Hindlimb muscle (tissue), 1 donor: ENCODE measurements around the gene STING1. TPM values are rescaled to one million over a fixed set of nuclear protein-coding genes. Genes with fewer than 3 reads are reported as not detected.
"Not testable (repeated sequence)": the region's sequence is repeated elsewhere in the genome, so short reads cannot be mapped to it uniquely, and the experiment has no call there.

Source experiments
- DNase-seq: peaks from one replicate; pipeline ENCODE4 v3.0.0-alpha.2; 2013
- polyA plus RNA-seq: library from polyadenylated mRNA; unstranded; fragments of 120-200 nt; gene quantifications from one replicate; pipeline ENCODE4 v1.2.1, GENCODE V29; 2013; ENCODE audit not compliant: insufficient read length

Gene STING1
- polyA plus RNA-seq, 1 donor, result 49.0 TPM

DNA sequence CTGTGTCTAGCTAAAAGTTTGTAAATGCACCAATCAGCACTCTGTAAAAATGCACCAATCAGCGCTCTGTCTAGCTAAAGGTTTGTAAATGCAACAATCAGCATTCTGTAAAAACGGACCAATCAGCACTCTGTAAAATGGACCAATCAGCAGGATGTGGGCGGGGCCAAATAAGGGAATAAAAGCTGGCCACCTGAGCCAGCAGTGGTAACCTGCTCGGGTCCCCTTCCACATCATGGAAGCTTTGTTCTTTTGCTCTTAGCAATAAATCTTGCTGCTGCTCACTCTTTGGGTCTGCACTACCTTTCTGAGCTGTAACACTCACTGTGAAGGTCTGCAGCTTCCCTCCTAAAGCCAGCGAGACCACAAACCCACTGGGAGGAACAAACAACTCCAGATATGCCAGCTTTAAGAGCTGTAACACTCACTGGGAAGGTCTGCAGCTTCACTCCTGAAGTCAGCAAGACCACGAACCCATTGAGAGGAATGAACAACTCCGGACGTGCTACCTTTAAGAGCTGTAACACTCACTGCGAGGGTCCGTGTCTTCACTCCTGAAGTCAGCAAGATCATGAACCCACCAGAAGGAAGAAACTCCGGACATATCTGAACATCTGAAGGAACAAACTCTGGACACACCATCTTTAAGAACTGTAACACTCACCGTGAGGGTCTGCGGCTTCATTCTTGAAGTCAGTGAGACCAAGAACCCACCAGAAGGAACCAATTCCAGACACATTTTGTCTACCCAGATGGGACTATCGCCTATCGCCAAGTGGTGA, 20.7 kb upstream of the STING1 start:
- not testable (repeated sequence) for DNase-seq

DNA sequence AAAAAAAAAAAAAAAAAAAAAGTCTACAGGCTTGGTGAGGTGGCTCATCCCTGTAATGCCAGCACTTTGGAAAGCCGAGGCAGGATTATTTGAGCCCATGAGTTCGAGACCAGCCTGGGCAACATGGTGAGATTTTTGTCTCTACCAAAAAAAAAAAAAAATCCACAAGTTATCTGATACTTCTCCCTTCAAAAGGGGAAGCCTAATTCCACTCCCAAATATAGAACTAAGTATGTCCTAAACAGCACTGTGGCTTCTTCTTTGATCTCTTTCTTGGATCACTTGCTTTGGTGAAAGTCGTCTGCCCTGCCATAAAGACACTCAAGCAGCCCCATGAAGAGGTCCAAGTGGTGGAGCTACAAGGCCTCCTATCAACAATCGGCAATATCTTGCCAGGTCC, 18.8 kb upstream of the STING1 start:
- no peak for DNase-seq

GRCh38 chr5:139495638-139496435, 13.3 kb upstream of the STING1 start:
- no peak for DNase-seq

DNA sequence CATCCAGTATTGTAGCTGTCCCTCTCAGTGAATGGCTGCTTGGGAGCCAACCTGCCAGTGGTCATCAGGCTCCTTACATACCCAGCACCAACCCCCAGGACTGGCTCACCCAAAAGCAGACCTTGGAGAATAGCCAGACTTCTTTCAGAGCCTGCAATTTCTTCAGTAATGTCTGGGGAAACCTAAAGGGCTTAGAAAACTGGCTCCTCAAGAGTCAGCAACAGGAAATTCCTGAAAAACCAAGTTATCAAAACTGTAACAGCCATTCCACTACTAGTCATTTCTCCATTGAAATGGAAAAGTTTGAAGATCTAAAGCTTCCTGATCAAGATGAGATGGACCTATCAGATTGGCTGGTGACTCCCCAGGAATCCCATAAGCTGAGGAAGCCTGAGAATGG, 12.3 kb upstream of the STING1 start:
- no peak for DNase-seq

DNA sequence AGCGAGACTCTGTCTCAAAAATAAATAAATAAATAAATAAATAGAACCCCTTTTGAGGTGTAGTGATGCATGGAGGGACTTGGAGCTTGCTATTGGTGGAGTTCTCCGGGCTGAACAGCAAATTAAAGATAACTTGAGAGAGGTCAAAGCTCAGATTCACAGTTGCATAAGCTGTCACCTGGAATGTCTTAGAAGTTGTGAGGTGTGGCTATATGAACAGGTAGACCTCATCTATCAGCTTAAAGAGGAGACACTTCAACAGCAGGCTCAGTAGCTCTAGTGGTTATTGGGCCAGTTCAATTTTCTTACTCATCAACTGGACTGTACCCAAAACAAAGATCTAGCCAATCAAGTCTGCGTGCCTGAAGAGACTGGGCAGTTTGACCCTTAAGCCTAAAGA, 11.7 kb upstream of the STING1 start:
- DNase-seq, result no peak

DNA sequence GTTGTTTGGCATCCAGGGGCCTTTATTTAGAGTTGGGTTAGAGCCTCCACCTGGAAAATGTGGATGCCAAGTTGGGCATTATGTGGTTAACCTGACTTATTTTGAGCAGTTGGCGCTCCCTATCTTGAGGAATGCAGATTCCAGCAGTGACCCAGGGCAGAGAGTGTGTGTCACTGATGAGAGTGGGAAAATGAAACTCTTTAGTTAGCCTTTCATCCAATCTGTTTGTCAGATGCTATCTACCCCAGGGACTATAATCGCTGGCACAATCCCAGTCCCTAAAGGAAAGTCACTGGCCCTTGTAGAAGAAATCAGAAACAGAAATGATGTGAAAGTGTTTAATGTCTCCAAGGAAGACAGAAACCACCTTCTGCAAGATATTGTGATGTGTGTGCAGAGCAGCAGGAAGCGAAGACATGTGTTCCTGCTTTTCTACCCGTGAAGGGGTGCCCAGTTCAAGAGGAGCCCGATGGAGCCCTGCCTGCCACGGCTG, 10.2 kb upstream of the STING1 start:
- no peak for DNase-seq

DNA sequence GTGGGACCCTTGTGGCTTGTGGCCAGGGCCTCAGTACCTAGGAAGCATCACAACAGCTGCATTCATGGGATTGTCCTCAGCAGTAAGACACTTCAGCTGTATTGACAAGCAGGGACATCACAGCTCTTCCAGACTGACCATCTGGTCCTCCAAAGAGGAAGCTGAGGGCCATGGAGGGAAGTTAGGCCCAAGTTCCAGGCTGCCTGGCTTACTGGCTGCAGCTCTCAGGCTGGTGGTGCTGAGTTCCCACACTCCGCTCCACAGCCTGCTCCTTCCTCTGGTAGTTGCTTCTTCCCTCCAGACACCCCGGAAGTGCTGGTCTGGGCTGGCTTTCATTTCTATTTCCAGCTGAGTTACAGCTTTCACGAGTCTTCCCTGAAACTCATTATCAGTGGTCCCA, 5.7 kb upstream of the STING1 start:
- no peak for DNase-seq

DNA sequence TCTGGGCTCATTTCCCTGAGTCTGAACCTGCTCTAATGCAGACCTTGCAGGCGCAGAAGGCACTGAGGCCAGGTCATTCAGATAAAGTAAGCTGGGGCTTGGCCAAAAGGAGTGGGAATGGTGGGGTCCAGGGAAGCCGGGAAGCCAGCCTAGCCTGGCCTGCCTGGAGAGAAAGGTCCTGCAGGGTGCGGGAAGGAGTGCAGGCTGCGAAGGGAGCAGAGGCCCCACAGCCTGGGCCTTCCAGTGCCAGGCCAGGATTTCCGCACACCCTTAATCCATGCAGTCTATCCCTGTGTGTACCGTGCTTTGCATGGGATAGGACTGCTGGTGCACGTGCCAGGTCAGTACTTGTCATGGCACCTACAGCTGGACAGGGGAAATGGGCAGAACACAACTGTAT, 3.6 kb upstream of the STING1 start:
- DNase-seq, result no peak

DNA sequence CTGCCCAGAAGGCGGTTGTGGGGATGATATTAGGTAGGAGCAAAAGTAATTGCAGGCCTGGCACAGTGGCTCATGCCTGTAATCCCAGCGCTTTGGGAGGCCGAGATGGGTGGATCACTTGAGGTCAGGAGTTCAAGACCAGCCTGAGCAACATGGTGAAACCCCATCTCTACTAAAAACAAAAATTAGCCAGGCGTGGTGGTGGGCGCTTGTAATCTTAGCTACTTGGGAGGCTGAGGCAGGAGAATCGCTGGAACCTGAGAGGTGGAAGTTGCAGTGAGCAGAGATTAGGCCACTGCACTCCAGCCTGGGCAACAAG, 291 bp upstream of the STING1 start:
- DNase-seq, result not testable (repeated sequence)

DNA sequence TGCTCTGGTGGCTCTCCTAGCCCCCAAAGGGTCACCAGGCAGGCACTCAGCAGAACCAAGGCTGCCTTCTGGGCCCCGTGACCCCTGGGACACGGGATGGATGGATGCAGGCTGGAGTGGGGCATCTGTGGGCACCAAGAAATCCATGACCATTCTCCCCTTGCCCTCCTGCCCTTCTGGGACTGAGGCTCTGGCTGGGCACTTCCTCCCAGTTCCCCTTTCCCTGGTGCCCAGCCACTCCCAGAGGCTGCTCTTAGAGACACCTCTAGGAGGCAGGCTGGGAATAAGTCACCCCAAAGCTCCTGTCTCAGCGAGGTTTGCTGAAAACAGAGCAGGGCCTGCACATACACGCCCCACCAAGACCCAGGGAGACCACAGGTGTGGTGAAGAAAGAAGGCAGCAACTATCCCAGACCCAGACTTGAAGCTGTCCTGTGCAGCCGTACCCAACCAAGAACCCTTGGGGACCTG, 943 bp downstream of the STING1 start:
- no peak for DNase-seq

GRCh38 chr5:139481122-139481533, 1.4 kb downstream of the STING1 start:
- DNase-seq, result peak; percentile 50

- not testable (repeated sequence) for DNase-seq
Observed at GRCh38 chr5:139479729-139480128, 2.8 kb downstream of the STING1 start.

GRCh38 chr5:139478657-139479423, 3.7 kb downstream of the STING1 start:
- DNase-seq, result not testable (repeated sequence)

GRCh38 chr5:139475865-139476617, 6.5 kb downstream of the STING1 start:
- no peak for DNase-seq

- DNase-seq, result no peak
Observed at GRCh38 chr5:139474890-139475791, 7.4 kb downstream of the STING1 start.

- DNase-seq, result no peak
Observed at GRCh38 chr5:139473565-139473964, 9.0 kb downstream of the STING1 start.

- DNase-seq, result no peak
Observed at GRCh38 chr5:139473105-139473504, 9.5 kb downstream of the STING1 start.

DNA sequence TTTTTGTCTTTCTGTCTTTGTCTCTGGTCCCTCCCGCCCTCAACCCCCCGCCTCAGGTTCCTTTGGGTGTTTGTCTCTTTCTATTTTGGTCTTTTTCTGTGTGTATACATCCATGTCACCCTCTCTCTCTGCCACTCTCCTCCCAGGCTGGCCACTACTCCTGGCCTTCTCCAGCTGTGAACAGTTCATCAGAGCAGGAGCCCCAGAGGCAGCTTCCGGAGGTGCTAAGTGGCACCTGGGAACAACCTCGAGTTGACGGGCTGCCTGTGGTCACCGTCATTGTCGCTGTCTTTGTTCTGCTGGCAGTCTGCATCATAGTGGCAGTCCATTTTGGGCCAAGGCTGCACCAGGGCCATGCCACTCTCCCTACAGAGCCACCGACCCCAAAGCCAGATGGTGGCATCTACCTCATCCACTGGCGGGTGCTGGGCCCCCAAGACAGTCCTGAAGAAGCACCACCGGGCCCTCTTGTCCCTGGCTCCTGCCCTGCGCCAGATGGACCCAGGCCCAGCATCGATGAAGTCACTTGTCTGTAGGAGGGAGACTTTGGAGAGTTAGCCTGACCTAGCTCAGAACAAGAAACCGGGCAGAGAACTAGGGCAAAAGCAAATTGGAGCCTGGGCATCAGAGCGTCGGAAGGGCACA, 10.1 kb downstream of the STING1 start:
- no peak for DNase-seq

DNA sequence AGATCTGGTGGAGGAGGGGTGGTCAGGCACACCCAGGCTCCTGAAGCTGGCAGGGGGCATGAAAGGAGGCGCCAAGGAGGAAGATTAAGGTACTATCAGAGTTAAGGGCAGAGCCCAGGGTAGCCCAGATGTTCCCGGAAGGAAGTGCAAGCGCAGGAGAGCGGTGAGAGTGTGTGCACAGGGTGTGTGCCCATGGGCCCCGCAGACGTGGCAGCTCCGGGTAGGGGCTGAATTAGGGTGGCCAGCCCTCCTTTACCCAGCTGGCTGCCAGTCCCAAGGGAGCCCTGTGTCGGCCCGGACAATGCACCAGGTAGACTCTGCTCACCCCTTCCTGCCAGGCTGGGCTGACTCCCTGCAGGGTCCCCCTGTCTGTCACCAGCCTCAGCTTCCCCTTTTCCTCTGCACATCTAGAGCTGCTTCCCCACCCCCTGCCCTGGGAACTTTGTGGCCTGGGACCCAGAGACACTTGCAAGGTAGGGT, 11.7 kb downstream of the STING1 start, which contains the start of gene SMIM33:
Gene SMIM33, plus strand, starts transcription at position 184 of the 480 bp plus-strand sequence. Its CDS starts 118 bp downstream, at position 302.
- no peak for DNase-seq

DNA sequence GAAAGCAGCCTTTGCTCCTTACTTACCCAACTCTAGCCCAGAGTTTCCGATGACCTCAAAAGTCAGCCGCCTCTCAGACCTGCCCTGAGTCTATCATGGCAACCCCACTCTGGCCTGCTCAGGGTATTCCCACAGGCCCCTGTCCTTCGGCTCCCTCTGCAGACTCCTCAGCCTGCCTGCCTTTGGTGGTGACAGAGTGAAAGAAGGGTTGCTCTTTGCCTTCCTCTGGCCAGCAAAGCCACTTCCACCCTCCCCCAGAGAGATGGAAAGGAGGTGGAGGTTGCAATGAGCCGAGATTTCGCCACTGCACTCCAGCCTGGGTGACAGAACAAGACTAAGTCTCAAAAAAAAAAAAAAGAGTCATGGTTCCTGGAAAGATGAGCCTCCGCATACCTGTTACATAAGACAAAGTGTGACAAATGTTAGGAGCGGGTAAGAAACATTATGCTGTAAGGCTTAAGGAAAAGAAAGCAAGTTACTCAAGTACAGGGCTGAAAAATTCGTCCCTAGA, 14.1 kb downstream of the STING1 start:
- DNase-seq, result no peak
